Measurements from ENCODE around the gene NKX1-2.
A peak's percentile ranks its signal among the peaks of the same experiment; 100 is the strongest.
"Not testable (repeated sequence)": the region's sequence is repeated elsewhere in the genome, so short reads cannot be mapped to it uniquely, and the experiment has no call there.

Gene NKX1-2

GRCh38 chr10:124451276-124451675 is 1.4 kb upstream of the NKX1-2 start:
- no peak for DNase-seq (ENCODE audit: low read depth)

DNA sequence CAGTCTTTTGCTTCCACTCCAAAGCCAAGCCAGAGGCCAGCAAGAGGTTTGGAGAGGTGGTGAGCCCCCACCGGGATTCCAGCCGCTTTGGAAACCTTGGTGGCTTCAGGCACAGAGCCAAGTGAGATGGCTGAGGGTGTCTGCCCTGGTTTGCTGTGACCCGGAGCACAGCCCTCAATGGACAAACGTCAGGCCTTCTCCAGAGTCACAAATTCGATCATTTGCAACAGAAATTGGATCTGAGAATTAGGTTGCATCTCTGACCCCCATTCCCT is 885 bp upstream of the NKX1-2 start:
- DNase-seq (ENCODE audit: low read depth) = no peak

DNA sequence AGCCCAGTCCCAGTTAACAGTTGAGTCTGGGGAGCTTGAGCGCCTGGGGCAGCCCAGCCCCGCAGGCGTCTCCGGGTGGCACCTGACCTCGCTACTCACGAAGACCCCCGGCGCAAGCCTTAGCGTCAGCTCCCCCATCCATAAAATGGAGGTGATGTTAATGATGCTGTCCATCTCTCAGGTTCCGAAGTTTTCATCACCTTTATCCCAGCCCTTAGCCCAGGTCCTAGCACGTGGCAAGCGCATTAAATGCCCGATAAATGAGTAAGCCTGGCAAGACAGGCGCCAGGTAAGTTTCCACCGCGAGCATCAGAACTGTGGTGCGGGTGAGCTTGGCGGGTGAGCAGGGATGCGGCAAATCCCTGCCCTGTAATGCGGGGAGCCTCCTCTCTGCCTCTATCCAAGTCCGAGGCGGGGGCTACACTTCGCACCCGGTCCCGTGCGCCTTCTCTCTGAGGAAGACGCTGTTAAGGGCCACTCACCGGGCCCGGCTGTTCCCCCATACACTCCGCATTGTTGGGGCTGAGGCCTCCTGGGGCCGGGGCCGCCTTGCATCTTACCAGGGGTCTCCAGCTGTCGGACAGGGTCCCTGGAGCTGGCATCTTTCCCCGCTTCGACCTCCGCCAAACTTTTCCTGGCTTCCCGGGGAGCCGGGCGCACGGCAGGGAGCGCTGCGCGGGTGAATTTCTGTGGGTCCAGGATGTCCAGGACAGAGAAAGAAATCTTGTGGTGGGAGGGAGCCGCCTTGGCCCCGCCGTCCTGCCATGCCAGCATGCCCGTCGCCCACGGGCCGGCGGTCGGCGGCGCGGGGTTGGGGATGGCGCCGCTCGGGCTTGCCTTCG is 444 bp downstream of the NKX1-2 start:
- no peak for DNase-seq (ENCODE audit: low read depth)

- DNase-seq (ENCODE audit: low read depth) = no peak
Observed at GRCh38 chr10:124448696-124449169, 1.1 kb downstream of the NKX1-2 start.

- no peak for DNase-seq (ENCODE audit: low read depth)
Observed at GRCh38 chr10:124447751-124448466, 1.9 kb downstream of the NKX1-2 start.

DNA sequence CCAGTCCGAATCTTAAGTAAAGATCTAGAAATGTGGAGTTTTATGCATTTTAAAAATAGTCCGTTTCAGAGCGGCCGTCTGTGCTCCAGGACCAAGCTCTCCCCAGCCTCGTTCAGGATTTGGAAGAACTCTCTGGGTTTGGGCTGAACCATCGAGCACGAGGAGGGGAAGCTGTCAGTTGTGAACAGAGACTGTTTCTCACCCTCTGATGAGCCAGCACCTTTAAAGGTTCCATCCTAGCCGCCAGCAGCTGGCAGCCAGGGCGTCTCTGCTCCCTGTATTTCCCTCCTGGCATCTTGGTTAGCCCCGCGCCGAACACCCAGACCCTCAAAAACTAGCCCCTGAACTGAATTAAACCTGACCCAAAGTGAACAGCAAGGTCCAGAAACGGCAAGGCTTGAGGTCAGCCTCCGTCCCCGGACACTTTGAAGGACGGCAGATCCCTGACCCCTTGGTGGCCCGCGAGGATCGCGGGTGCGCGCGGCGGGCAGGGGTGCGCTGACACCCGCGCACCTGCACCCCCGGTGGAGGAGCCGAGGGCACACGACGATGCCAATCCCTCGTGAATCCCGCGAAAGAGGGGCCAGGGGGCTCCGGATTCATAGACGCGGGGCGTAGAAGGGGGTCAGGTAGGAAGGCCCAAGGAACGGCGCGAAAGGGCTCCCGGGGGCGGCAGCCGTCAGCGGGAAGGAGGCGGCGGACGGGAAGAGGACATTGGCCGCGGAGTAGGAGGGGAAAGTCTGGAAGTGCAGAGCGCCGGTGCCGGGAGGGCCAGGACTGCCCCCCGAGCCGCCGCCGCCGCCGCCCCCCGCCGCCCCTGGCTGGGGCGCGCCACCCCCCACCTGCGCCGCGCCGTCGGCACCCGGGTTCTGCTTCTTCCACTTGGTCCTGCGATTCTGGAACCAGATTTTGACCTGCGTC is 2.7 kb downstream of the NKX1-2 start:
- no peak for DNase-seq (ENCODE audit: low read depth)

DNA sequence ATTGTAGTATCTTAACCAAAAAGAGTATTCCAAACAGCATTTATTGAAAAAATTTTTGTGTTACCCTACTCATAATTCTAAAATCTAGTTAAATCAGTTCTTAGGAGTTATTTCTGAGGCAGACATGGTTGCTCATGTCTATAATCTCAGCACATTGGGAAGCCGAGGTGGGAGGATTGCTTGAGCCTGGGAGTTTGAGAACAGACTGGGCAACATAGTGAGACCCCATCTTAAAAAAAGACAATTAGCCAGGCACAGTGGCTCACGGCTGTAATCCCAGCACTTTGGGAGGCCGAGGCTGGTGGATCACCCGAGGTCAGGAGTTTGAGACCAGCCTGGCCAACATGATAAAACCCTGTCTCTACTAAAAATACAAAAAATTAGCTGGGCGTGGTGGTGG is 8.1 kb downstream of the NKX1-2 start:
- not testable (repeated sequence) for DNase-seq (ENCODE audit: low read depth)

- no peak for DNase-seq (ENCODE audit: low read depth)
Observed at GRCh38 chr10:124436191-124436638, 13.6 kb downstream of the NKX1-2 start.

DNA sequence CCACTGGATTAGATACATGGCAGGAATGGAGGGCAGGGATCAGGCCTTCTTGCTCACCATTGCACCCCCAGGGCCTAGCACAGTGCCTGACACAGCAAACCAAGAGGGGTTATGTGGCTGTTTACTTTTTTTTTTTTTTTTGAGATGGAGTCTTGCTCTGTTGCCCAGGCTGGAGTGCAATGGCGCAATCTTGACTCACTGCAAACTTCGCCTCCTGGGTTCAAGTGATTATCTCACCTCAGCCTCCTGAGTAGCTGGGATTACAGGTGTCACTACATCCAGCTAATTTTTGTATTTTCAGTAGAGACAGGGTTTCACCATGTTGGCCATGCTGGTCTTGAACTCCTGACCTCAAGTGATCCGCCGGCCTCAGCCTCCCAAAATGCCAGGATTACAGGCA is 14.2 kb downstream of the NKX1-2 start:
- not testable (repeated sequence) for DNase-seq (ENCODE audit: low read depth)

DNA sequence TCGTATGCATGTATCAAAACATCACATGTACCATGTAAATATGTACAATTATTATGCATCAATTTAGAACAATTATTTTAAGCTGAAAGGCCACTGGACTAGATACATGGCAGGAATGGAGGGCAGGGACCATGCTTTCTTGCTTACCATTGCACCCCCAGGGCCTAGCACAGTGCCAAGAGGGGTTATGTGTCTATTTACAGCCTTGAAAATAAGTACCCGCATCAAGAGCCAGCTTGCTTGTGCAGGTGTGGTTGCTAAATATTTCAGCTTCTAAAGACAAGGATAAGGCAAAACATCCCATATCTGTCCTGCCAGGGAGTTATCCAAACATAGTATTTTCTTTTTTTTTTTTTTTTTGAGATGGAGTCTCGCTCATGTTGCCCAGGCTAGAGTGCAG is 16.4 kb downstream of the NKX1-2 start:
- no peak for DNase-seq (ENCODE audit: low read depth)

DNA sequence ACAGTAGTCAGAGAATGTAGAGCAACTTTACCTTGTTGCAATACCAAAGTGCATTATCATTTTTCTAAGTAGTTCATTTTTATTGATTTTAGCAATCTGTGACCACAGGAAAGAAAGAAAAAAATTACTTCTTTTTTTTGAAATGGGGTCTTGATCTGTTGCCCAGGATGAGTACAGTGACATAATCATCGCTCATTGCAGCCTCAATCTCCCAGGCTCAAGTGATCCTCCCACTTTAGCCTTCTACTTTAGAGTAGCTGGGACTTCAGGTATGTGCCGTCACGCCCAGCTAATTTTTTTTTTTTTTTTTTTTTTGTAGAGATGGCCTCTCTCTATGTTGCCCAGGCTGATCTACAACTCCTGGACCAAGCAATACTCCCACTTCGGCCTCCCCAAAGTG is 19.8 kb downstream of the NKX1-2 start:
- DNase-seq (ENCODE audit: low read depth) = no peak

DNA sequence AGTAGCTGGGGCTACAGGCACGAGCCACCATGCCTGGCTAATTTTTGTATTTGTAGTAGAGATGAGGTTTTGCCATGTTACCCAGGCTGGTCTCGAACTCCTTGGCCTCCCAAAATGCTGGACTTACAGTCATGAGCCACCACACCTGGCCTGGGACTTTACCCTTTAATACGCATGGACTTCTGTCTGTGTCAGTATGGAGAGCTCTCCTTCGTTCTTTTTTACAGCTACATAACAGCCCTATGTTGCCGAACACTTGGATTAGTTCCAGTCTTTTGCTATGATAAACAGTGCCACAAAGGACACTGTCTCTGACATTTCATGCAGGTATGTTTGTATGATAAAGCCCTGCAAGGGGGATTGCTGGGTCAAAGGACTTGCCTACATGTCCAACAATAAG is 20.3 kb downstream of the NKX1-2 start:
- no peak for DNase-seq (ENCODE audit: low read depth)

GRCh38 chr10:124428207-124428777 is 21.5 kb downstream of the NKX1-2 start:
- no peak for DNase-seq (ENCODE audit: low read depth)

DNA sequence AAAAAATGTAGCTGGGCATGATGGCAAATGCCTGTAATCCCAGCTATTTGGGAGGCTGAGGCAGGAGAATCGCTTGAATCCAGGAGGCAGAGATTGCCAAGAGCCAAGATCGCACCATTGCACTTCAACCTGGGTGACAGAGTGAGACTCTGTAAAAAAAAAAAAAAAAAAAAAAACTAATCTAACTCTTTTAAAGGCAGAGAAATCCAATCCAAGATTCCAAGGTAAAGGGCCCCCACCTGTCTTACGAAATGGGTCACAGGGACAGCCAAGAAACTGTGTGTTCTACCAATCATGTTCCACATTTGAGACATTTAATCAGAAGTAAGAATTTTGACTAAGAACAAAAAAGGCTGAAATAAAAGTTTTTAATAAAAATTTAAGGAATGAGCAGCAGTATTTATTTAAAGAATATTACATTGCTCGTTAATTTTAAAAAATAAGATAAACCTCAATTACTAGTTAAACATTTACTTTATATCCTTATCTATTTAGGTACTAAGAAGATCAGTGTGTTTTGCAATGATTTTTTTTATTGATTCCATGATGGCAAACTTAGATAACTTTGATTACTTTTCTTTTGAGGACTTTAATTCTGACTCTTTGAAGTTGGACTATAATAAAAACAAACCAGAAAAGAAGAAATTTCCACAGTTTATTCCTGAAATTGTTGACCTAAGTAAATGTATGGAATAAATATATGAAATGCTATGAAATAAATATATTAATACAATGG is 24.4 kb downstream of the NKX1-2 start:
- no peak for DNase-seq (ENCODE audit: low read depth)

DNA sequence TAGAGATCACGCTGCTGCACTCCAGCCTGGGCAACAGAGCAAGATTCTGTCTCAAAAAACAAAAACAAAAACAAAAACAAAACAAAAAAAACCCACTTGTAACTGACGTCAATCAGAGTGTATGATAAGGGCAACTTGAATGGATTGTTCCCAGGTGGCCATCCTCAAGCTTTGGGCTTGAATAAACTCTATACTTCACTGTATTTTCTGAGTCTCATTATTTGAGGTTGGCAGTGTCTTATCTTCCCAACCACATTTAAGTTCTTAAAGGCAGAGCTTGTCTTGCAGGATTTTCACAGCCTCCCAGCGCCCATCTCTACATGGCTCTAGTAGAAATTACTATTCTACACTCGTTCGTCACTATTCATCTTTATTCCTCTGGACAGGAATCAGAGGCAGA is 26.0 kb downstream of the NKX1-2 start:
- no peak for DNase-seq (ENCODE audit: low read depth)

DNA sequence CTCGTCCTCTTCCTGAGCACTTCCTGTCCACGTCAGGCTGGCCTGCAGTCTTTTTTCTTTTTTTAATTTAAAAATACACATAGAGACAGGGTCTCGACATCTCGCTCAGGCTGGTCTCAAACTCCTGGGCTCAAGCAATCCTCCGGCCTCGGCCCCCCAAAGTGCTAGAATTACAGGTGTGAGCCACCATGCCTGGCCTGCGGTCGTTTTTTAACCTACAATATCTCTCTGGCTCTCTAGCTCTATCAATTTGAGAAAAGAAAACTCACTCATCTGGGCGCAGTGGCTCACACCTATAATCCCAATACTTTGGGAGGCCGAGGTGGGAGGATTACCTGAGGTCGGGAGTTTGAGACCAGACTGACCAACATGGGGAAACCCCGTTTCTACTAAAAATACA is 27.1 kb downstream of the NKX1-2 start:
- no peak for DNase-seq (ENCODE audit: low read depth)

DNA sequence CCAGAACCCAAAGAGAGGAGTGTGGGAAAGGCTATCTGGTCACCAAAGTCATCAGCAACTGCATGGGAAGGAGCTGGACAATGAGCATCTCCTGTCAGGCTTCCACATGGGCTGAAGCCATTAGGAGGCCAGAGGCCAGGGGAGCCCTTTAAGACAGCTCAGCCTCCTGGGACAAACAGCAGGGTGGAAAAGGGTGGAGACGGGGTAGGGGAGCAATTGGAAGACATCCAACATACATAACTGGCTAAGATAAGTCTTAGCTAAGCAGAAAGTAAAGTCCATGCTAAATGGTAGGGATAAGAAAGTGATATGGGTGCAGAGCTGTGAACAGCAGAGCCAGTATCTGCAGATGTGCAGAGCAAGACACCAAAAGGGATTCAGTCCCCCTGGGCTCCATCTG is 29.6 kb downstream of the NKX1-2 start:
- no peak for DNase-seq (ENCODE audit: low read depth)

GRCh38 chr10:124419635-124420034 is 30.2 kb downstream of the NKX1-2 start:
- DNase-seq (ENCODE audit: low read depth) = no peak

DNA sequence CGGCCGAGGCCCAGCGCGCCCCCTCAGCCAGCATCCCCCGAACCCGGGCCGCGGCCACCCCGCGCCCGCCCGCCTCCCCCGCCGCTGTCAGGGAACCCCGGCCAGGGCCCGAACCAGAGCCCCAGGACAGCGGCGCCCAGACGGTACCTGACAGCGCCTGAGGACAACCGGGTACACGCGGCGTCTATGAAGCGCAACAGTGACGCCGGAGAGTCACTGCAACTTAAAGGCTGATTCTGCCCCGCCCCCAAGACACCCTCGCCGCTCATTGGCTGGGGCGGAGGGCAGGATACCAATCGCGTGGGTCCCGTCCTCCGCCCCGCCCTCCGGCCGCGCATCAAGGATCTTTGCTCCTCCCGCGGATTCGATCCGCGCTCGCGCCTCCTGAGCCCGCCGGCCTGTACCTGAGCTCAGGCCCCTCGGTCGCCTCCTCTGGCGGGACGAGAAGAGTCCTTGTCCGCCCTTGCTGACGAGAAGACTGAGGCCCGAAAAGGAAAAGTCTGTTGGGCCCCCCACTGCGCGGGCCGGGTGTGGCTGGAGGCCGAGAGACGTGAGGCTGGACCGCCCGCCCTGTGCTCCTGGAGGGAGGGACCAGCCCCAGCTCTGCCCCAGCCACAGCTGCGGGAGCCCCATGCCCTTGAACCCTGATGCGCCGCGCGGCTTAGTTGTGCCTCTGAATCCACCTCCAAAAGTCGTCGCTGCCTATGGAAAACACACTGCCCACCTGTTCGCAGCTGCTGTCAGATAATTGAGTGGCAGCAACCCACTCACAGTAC is 30.9 kb downstream of the NKX1-2 start, which contains the start of gene OAT:
Gene OAT, minus strand, starts transcription at position 198 of the 776 bp plus-strand sequence. CDS start 6,752 bp downstream, outside the sequence.
- DNase-seq (ENCODE audit: low read depth) = peak; percentile 93

All from stimulated activated CD8-positive, alpha-beta memory T cell treated with anti-CD3 and anti-CD28 coated beads, Interleukin-7, amount 100 ng/mL, for 24 hours (primary cell).